Superior temporal gyrus (tissue), 1 donor: ENCODE results near the gene NQO2.
"Not testable (repeated sequence)": the region's sequence is repeated elsewhere in the genome, so short reads cannot be mapped to it uniquely, and the experiment has no call there.

Experiments
- DNase-seq: peaks from one replicate; pipeline ENCODE4 v3.0.0-alpha.2; 2016; ENCODE audit errors: extremely low spot score

NQO2 gene

GRCh38 chr6:2989332-2990247, 10.1 kb upstream of the NQO2 start:
- DNase-seq, result peak; percentile 99

GRCh38 chr6:2990248-2990931, 9.3 kb upstream of the NQO2 start:
- DNase-seq, result peak; percentile 85

GRCh38 chr6:2990932-2991506, 8.7 kb upstream of the NQO2 start:
- peak; percentile 72 for DNase-seq

- no peak for DNase-seq
These were observed 7.2 kb upstream of the NQO2 start for GRCh38 chr6:2992330-2992979.

- no peak for DNase-seq
These were observed 5.9 kb upstream of the NQO2 start for GRCh38 chr6:2993755-2994317.

GRCh38 chr6:2998249-2998997, 1.3 kb upstream of the NQO2 start:
- peak; percentile 52 for DNase-seq

- DNase-seq, result peak; percentile 29
These were observed 586 bp upstream of the NQO2 start for GRCh38 chr6:2998998-2999617.

- DNase-seq, result no peak
These were observed 1.6 kb downstream of the NQO2 start for GRCh38 chr6:3001146-3001772.

GRCh38 chr6:3001773-3002293, 2.1 kb downstream of the NQO2 start:
- peak; percentile 55 for DNase-seq

GRCh38 chr6:3003226-3003625, 3.5 kb downstream of the NQO2 start:
- DNase-seq, result not testable (repeated sequence)

- no peak for DNase-seq
These were observed 5.4 kb downstream of the NQO2 start for GRCh38 chr6:3005077-3005476.

GRCh38 chr6:3005874-3006273, 6.2 kb downstream of the NQO2 start:
- DNase-seq, result no peak

- no peak for DNase-seq
These were observed 6.8 kb downstream of the NQO2 start for GRCh38 chr6:3006476-3006875.

- DNase-seq, result no peak
These were observed 7.9 kb downstream of the NQO2 start for GRCh38 chr6:3007571-3007970.

- DNase-seq, result not testable (repeated sequence)
These were observed 9.1 kb downstream of the NQO2 start for GRCh38 chr6:3008712-3009265.

- no peak for DNase-seq
These were observed 10.2 kb downstream of the NQO2 start for GRCh38 chr6:3009930-3010329.

GRCh38 chr6:3011158-3011557, 11.5 kb downstream of the NQO2 start:
- no peak for DNase-seq

GRCh38 chr6:3011592-3011991, 11.9 kb downstream of the NQO2 start:
- DNase-seq, result no peak

- no peak for DNase-seq
These were observed 13.8 kb downstream of the NQO2 start for GRCh38 chr6:3013486-3013885.
